ENCODE results near the gene RTEL1.

Gene RTEL1

DNA sequence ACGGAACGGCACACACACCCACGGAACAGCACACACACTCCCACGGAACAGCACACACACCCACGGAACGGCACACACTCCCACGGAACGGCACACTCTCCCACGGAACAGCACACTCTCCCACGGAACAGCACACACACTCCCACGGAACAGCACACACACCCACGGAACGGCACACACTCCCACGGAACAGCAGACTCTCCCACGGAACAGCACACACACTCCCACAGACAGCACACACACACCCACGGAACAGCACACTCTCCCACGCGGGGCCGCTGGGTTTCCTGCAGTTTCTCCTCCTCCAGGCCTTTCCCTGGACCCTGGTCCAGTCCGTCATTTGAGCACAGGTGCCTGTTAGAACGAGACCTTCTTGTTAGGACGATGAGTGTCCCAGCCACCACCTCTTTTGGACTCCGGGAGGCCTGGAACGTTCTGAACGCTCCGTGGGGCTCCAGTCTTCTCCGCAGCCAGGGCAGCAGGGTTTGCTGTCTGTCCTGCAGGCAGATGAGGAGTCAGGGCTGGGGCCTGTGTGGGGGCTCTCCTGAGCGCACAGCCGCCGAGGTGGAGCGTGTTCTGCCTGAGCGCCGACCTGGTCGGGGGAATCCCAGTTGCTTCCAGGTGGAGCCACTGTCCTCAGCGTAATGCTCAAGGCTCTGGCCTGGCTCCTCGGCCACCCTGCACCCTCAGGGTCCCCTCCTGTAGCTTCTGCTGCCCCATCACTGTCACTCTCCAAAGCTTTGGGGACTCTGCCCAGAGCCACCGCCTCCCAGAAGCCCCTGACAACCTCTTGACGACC lies 20.8 kb downstream of the RTEL1 start:
- Histone ChIP-seq H3K9me3 (replicated peaks; ENCODE audit: insufficient read depth, low read length) (no peaks in the 10 kb centered on the region), H3K79me2 (ENCODE audit: low read length) (no peaks in the 10 kb centered on the region), H3K4me1 (ENCODE audit: low read length) (no peaks in the 10 kb centered on the region), H2AFZ (ENCODE audit: low read length) (no peak overlapping the region), H3K27ac (ENCODE audit: low read length) (no peak overlapping the region), H3K4me2 (ENCODE audit: low read depth, low read length) (no peak overlapping the region), H3K9ac (ENCODE audit: low read length) (no peak overlapping the region), H3K27me3 (replicated peaks; ENCODE audit: insufficient read depth, low read length) (no peaks in the 10 kb centered on the region), H3K36me3 (replicated peaks; ENCODE audit: insufficient read depth, low read length) (no peaks in the 10 kb centered on the region), H4K20me1 (ENCODE audit: insufficient read depth, low read length) (no peaks in the 10 kb centered on the region), H3F3A (ENCODE audit: insufficient read depth, low read length) (no peaks in the 10 kb centered on the region), H3K4me3 (ENCODE audit: low read length) (no peak overlapping the region), H3K9me2 (replicated peaks; ENCODE audit: insufficient read depth, low read length) (no peaks in the 10 kb centered on the region)
- TF ChIP-seq EZH2phosphoT487 (IDR thresholded peaks at IDR 0.05; ENCODE audit: low read length) (no peak), EZH2 (optimal IDR thresholded peaks at IDR 0.05; ENCODE audit: low read depth, low read length) (no peak)
- TF ChIP-seq, protein P1, sequence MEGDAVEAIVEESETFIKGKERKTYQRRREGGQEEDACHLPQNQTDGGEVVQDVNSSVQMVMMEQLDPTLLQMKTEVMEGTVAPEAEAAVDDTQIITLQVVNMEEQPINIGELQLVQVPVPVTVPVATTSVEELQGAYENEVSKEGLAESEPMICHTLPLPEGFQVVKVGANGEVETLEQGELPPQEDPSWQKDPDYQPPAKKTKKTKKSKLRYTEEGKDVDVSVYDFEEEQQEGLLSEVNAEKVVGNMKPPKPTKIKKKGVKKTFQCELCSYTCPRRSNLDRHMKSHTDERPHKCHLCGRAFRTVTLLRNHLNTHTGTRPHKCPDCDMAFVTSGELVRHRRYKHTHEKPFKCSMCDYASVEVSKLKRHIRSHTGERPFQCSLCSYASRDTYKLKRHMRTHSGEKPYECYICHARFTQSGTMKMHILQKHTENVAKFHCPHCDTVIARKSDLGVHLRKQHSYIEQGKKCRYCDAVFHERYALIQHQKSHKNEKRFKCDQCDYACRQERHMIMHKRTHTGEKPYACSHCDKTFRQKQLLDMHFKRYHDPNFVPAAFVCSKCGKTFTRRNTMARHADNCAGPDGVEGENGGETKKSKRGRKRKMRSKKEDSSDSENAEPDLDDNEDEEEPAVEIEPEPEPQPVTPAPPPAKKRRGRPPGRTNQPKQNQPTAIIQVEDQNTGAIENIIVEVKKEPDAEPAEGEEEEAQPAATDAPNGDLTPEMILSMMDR (IDR thresholded peaks at IDR 0.05; ENCODE audit: low read length), result no peak
- DNase-seq, result no peak

DNA sequence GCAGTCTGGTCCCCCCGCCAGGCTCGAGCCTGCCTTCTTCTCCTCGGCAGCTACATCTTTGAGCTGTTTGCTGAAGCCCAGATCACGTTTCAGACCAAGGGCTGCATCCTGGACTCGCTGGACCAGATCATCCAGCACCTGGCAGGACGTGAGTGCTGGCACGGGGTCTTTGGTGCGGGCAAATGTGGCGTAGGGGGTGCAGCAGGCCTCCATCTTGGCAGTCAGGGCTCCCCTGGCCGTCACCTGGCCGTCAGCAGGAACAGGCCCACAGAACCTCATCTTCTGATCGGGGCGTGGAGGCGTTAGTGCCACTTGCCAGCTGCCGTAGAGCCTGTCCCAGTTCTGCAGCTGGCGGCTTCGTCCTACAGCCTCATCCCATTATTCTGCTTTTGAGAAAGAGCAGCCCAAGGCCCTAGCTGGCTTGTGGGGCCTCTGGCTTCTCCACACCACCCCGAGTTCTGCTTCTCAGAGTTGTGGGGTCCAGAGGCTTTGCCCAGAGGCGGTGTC lies 21.7 kb downstream of the RTEL1 start:
- Histone ChIP-seq H2AFZ (ENCODE audit: low read length) (no peak overlapping the region), H3K9me3 (replicated peaks; ENCODE audit: insufficient read depth, low read length) (no peaks in the 10 kb centered on the region), H3K27ac (ENCODE audit: low read length) (no peak overlapping the region), H3K27me3 (replicated peaks; ENCODE audit: insufficient read depth, low read length) (no peaks in the 10 kb centered on the region), H3K36me3 (replicated peaks; ENCODE audit: insufficient read depth, low read length) (no peaks in the 10 kb centered on the region), H3K79me2 (ENCODE audit: low read length) (no peaks in the 10 kb centered on the region), H3K4me3 (ENCODE audit: low read length) (no peak overlapping the region), H3K9ac (ENCODE audit: low read length) (no peak overlapping the region), H3F3A (ENCODE audit: insufficient read depth, low read length) (no peaks in the 10 kb centered on the region), H4K20me1 (ENCODE audit: insufficient read depth, low read length) (no peaks in the 10 kb centered on the region), H3K9me2 (replicated peaks; ENCODE audit: insufficient read depth, low read length) (no peaks in the 10 kb centered on the region), H3K4me1 (ENCODE audit: low read length) (no peaks in the 10 kb centered on the region), H3K4me2 (ENCODE audit: low read depth, low read length) (no peak overlapping the region)
- DNase-seq, result no peak
- TF ChIP-seq EZH2phosphoT487 (IDR thresholded peaks at IDR 0.05; ENCODE audit: low read length), result no peak
- TF ChIP-seq, protein P1 (IDR thresholded peaks at IDR 0.05; ENCODE audit: low read length), result no peak
- no peak for TF ChIP-seq EZH2 (optimal IDR thresholded peaks at IDR 0.05; ENCODE audit: low read depth, low read length)

DNA sequence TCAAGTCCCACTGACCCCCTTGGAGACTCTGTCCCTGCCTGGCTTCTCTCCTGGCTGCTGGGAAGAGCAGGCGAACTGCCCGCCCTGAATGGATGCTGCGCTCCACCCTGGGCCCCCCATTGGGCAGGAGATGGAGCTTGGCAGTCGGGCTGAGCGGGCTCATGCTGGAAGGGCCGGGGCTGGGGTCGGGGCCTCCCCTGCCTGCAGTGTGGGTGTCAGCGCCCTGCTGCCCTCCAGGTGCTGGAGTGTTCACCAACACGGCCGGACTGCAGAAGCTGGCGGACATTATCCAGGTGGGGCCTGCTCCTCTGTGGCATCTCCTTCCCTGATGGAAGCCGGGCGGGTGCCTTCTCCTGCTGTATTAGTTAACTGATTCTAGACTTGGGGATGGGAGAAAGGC lies 22.3 kb downstream of the RTEL1 start:
- Histone ChIP-seq H3K36me3 (replicated peaks; ENCODE audit: insufficient read depth, low read length) (no peaks in the 10 kb centered on the region), H3K4me3 (ENCODE audit: low read length) (no peak overlapping the region), H2AFZ (ENCODE audit: low read length) (no peak overlapping the region), H3K79me2 (ENCODE audit: low read length) (no peaks in the 10 kb centered on the region), H3K9me2 (replicated peaks; ENCODE audit: insufficient read depth, low read length) (no peaks in the 10 kb centered on the region), H4K20me1 (ENCODE audit: insufficient read depth, low read length) (no peaks in the 10 kb centered on the region), H3K4me2 (ENCODE audit: low read depth, low read length) (no peak overlapping the region), H3K27ac (ENCODE audit: low read length) (no peak overlapping the region), H3K9me3 (replicated peaks; ENCODE audit: insufficient read depth, low read length) (no peaks in the 10 kb centered on the region), H3K4me1 (ENCODE audit: low read length) (no peaks in the 10 kb centered on the region), H3K27me3 (replicated peaks; ENCODE audit: insufficient read depth, low read length) (no peaks in the 10 kb centered on the region), H3F3A (ENCODE audit: insufficient read depth, low read length) (no peaks in the 10 kb centered on the region), H3K9ac (ENCODE audit: low read length) (no peak overlapping the region)
- TF ChIP-seq, protein P1 (IDR thresholded peaks at IDR 0.05; ENCODE audit: low read length), result no peak
- TF ChIP-seq EZH2 (optimal IDR thresholded peaks at IDR 0.05; ENCODE audit: low read depth, low read length) (no peak), EZH2phosphoT487 (IDR thresholded peaks at IDR 0.05; ENCODE audit: low read length) (no peak)
- no peak for DNase-seq

Measured in MM.1S (cell line).